NCI-H2107 treated with DMSO at 0.1 percent for 48 hours (cell line): ENCODE results near the gene MRPS33.
"Not testable (repeated sequence)": the region's sequence is repeated elsewhere in the genome, so short reads cannot be mapped to it uniquely, and the experiment has no call there.

ENCODE experiments used
- DNase-seq: peaks from one replicate; lab custom pipeline; 2025; ENCODE audit not compliant: unreplicated experiment; lab: John Stamatoyannopoulos, UW

Gene MRPS33

DNA sequence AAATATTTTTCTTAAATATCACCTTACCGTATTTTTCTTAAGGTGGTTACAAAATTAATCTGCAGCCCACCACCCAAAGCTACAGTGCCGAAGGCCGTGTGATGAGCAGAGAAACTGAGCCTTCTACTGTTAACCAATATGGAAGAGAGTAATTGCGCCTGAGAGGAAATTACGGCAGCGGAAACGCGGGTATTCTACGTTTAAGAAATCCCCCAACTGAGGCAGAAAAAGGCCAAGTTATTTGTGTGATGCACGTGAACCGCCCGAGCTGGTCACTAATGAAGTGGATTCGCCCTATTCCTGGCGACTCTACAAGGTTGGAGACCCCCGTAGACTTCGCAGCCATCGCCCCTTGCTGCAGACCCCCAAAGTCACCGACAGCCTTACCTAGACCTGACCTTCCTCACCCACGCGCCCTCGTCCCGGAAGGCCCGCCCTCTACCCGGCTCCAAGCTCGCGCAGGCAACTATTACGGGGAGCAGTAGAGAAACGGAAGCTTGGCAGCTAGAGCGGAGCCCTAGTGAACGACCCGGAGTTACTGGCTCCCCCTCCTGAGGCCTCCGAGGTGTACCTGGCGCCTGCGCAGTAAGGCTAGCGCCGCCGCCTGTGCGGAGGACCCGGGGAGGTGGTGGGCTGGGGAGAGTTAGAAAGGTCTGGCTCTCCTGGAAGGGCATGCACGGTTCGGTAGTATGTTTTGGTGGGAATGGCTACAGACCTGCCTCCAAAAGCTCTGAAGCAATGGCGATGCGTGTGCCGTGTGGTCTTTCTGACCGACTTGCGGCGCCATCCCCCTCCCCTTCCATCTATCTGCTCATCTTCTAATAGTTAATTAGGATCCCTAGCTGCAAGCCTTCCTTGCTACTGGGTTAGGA lies at the start of gene MRPS33:
Gene MRPS33 (minus strand): TSS at position 429 of the 872 bp plus-strand sequence. CDS start 4,319 bp downstream, outside the sequence.
- peak; percentile 98 for DNase-seq

DNA sequence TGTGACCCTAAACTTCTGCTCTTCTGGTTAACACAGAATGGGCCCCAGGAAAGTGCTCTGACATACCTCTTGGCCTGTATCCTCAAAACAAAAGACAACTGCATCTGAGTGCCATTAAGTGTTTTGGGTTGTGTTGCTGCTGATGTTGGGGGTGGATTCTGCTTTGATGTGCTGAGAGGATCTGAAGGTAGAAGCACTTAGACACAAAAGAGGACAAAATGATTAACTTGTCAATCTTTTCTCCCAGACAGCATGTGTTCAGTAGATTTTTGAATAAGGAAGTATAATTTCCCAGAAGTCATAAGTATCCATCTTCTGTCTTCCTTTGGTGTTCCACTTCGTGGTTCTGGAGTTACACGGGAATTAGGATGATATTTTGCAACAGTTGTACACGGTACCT lies 43.0 kb upstream of the MRPS33 start:
- DNase-seq, result no peak

DNA sequence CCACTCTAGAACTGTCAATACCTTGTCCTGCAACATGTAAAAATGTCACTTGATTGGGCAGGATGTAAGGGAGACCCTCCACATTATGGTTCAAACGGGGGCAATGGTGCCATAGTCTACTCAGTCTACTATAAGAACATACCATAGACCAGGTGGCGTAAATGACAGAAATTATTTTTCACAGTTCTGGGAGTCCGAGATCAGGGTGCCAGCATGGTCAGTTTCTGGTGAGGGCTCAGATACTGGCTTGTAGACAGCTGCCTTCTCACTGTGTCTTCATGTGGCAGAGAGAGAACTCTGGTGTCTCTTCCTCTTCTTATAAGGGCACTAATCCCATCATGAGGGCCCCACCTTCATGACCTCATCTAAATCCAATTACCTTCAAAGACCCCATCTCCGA lies 40.4 kb upstream of the MRPS33 start:
- DNase-seq, result no peak

DNA sequence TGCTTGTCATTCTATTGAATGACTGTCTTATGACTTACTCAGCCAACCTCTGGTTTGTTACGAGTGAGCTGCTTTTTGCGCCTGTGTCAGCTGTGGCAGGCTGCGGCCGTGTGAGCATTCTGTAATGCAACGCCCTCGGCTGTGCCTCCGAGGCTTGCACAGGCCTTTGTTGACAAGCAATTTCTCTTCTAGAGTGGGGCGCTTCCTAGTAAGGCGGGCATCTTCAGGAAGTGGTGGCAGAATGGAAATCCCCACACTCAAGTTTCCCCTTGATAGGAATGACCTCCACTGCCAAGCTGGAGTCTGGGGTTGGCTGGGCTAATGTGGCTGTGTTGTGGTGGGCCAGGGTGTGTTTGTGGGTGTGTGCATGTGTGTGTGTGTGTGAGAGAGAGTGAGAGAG lies 38.9 kb upstream of the MRPS33 start:
- peak; percentile 71 for DNase-seq

DNA sequence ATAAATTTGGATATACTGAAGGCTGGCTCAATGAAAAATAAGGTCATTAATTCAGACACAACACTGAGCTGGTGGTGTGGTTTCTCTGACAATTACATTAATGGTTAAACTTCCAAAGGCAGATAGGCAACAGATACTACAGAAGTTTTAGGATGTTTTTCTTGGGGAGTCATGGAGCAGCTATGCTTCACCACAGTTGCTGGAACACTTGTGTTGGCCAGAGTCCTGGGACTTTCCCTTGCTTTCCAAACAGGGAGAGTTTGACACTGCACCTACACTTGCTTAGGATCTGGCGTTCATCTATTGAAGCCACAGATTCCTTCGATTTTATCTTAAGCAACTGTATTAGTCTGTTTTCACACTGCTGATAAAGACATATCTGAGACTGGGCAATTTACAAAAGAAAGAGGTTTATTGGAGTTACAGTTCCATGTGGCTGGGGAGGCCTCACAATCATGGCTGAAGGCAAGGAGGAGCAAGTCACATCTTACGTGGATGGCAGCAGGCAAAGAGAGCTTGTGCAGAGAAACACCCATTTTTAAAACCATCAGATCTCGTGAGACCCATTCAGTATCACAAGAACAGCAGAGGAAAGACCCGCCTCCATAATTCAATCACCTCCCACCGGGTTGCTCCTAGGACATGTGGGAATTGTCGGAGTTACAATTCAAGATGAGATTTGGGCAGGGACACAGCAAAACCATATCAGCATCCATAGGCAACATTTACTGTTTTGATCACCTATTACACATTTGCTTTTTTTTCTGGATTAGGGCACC lies 31.3 kb upstream of the MRPS33 start:
- DNase-seq, result no peak

DNA sequence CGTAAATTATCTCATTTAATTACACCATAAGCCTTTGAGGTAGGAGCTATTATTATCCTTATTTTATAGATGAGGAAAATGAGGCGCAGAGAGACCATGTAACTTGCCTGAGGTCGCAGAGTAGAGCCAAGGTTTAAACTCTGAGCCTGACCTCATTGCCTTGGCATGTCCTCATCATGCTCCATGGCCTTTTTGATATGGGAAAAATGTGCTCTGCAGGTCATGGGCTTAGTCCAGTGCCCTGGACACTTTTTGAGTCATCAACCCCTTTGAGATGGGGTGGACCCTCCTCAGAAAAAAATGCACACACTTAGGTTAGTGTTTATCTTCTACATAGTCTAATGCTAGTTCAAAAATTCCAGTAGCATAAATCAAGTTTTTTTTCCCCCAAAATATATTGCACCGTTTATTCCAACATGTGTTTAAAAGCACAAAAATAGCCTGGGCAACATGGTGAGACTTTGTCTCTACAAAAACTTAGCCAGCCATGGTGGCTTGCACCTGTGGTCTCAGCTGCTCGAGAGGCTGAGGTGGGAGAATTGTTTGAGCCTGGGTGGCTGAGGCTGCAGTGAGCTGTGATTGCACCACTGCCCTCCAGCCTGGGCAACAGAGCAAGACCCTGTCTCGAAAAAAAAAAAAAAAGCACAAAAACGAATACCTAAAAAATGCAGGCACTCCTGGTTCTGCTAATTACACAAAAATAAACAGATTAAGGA lies 30.5 kb upstream of the MRPS33 start:
- DNase-seq, result no peak

DNA sequence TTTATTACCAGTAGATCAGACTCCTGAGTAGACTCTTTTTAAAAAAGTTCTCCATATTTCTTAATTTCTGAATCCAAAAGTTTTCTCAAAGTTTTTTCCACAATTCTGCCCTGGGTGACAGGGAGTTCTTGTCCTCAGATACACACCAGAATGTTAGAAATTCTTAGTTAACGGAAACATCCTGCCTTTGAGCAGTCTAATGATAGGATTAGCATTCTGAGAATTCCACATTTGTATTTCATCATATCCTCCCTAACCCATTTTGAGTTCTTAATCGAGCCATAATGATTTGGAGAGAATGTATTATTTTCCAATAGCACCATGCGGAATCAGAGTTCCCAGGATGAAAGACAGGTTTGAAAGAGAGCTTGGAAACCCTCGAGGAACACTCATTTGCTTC lies 28.9 kb upstream of the MRPS33 start:
- no peak for DNase-seq

DNA sequence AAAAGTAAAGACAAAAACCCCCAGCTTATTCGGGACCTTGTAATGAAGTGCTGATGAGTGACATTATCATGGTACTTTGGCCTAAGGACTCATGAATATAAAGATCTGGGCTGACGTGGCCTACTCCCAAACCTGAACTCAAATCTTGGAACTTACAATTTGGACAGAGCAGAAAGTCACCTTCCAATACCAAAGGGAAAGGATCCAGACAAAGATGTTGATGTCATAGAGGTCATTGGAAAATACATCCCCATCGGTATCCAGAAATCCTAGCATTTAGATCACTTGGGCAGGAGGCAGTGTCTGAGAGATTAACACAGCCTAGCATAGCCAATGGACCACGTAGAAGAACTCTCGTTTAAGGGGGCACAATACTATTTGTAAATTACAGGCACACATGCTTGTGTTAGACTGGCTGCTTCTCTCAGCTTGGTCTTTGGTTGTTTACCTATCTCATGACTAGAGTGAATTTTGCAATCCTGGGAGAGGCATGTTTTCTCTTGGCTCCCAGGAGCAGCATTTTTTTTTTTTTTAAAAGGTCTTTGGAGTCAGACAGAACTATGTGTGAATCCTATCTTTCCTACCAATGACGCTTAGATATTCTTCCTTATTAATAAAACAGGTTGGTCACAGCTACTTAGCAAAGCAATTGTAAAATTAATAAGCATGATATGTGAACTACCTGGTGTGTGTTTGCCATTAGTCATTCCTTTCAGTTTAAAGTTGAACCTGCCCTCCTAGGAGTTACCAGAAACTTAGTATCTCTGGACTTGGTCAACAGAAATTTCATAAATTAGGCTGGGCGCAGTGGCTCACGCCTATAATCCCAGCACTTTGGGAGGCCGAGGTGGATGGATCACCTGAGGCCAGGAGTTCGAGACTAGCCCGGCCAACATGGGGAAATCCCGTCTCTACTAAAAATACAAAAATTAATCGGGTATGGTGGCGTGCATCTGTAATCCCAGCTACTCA lies 27.8 kb upstream of the MRPS33 start:
- no peak for DNase-seq

DNA sequence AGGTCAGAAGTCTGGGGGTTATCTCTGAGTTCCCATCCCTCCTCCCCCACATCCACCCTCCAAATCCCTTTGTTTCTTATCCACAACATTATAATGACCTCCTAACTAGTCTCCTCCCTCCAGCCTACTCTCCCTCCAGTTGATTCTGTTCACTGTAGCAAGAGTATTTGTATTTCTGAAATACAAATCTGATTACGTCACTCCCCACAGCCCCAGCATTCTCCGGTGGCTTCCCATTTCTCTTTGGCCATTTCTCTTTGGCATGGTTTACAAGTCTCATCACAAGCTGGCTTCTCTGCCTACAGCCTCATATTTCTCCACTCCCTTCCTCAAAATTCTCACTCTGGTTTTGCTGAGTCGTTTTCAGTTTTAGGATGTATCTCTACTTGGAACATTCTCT lies 24.6 kb upstream of the MRPS33 start:
- no peak for DNase-seq

DNA sequence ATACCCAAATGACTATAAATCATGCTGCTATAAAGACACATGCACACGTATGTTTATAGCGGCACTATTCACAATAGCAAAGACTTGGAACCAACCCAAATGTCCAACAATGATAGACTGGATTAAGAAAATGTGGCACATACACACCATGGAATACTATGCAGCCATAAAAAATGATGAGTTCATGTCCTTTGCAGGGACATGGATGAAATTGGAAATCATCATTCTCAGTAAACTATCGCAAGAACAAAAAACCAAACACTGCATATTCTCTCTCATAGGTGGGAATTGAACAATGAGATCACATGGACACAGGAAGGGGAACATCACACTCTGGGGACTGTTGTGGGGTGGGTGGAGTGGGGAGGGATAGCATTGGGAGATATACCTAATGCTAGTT lies 23.3 kb upstream of the MRPS33 start:
- not testable (repeated sequence) for DNase-seq

DNA sequence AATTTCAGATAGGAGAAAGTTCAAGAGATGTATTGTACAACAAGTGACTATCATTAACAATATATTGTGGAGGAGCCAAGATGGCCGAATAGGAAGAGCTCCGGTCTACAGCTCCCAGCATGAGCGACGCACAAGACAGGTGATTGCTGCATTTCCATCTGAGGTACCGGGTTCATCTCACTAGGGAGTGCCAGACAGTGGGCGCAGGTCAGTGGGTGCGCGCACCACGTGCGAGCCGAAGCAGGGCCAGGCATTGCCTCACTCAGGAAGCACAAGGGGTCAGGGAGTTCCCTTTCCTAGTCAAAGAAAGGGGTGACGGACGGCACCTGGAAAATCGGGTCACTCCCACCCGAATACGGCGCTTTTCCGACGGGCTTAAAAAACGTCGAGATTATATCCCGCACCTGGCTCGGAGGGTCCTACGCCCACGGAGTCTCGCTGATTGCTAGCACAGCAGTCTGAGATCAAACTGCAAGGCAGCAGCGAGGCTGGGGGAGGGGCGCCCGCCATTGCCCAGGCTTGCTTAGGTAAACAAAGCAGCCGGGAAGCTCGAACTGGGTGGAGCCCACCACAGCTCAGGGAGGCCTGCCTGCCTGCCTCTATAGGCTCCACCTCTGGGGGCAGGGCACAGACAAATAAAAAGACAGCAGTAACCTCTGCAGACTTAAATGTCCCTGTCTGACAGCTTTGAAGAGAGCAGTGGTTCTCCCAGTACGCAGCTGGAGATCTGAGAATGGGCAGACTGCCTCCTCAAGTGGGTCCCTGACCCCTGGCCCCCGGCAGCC lies 18.0 kb upstream of the MRPS33 start:
- not testable (repeated sequence) for DNase-seq

DNA sequence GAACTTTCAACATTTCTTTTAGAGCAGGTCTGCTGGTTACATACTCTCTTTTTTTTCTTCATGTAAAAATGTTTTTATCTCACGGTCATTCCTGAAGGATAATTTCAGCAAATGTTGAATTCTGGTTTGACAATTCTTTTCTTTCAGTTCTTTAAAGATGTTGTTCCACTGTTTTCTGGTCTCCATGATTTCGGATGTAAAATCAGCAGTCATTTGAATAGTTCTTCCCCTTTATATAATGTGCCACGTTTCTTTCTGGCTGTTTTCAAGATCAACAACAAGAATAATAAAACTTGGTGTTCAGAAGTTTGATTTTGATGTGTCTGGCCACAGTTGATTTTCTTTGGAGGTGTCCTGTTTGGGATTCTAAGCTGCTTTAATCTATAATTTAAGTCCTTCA lies 14.0 kb upstream of the MRPS33 start:
- DNase-seq, result no peak

DNA sequence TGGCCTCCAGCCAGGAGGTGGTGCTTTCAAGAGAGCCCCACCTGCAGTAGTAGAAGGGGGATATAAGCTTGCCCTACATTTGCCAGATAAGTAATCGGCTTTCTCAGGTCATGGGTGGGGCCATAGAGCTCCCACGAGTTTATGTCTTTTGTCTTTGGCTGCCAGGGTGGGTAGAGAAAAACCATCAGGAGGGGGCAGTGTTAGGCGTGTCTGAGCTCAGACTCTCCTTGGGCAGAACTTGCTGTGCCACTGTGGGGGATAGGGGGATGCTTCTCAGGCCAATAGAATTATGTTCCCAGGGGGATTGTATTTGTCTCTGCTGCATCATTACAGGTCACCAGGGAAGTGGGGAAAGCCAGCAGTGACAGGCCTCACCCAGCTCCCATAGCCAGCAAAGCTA lies 12.3 kb upstream of the MRPS33 start:
- no peak for DNase-seq

DNA sequence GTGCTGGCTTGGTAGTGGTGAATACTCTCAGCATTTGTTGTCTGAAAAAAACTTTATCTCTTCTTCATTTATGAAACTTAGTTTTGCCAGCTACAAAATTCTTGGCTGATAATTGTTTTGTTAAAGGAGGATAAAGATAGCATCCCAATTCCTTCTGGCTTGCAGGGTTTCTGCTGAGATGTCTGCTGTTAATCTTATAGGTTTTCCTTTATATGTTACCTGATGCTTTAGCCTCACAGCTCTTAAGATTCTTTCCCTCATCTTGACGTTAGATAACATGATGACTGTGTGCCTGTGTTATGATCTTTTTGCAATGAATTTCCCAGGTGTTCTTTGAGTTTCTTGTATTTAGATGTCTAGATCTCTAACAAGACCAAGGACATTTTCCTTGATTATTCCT lies 9.9 kb upstream of the MRPS33 start:
- DNase-seq, result no peak

DNA sequence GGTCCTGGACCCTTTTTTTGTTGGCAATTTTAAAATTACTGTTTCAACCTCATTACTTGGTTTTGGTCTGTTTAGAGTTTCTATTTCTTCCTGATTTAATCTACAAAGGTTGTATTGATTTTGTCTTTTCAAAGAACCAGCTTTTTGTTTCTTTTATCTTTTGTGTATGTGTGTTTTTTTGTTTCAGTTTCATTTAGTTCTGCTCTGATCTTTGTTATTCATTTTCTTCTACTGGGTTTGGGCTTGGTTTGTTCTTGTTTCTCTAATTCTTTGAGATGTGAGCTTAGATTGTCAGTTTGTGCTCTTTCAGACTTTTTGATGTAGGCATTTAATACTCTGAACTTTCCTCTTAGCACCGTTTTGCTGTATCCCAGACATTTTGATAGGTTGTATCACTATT lies 8.5 kb upstream of the MRPS33 start:
- no peak for DNase-seq

DNA sequence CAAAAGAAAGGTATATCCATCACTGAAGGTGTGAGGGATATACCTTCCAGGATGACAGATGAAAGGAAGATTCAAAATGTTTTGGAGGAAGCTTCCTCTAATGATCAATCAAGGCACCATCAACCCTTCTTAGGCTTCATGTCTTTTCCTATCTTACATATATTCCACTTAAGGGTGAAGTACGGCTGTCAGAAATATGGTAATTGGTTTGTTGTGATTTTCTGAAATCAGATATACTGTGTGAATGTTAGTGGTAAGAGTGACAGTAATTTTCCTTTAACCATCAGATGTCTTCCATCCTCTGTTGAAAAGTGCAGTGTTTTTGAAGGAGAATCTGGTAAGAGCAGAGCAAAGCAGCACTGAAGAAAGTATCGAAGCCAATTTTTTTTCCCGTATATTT lies 2.8 kb upstream of the MRPS33 start:
- no peak for DNase-seq

DNA sequence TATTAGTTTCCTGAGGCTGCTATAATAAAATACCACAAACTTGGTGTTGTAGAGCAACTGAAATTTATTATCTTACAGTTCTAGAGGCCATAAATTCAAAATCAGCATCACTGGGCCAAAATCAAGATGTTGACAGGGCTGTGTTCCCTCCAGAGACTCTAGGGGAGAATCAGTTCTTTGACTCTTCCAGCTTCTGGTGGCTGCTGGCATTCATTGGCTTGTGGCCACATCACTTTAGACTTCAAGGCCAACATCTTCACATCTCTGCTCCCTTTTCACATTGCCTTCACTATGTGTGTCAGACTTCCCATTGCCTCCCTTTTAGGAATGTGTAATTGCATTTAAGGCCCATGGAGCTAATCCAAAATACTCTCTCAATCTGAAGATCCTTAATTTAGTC lies 1.6 kb upstream of the MRPS33 start:
- no peak for DNase-seq

DNA sequence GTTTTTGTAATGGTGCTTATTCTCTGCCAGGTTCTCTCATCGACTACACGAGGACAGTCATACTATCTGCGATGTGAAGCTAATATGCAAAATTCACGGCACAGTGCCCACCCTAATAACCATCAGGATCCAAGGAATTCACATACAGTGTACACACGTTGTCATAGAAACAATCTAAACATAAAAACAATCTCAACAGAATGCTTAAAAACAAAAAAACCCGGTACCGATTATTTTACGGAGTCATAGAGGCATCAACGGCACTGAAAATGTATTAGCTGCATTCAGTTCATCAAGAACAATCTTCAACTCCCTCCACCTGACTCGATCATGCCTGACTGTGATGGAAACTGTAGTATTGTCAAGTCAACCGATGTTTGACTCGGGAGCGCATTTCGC lies 628 bp downstream of the MRPS33 start:
- DNase-seq, result no peak

DNA sequence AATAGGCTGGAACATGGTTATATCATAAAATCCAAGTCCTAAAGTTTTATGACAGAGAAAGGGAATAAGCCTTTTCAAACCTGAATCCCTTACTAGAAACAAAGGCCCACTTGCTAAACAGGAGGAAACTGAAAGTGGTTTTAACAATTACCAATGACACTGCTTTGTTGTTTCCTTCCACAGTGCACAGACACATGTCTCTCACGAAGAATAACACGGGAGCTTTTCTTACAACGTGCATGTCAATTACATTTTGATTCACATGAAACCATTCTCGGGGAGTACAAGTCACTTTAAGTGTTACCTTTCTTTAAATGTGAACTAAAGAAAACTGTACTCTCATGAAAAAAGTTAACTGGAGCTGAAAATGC lies 1.4 kb downstream of the MRPS33 start:
- DNase-seq, result no peak
